Measurements from ENCODE around the gene CD1D.
"Not testable (repeated sequence)": the region's sequence is repeated elsewhere in the genome, so short reads cannot be mapped to it uniquely, and the experiment has no call there.

CD1D gene

GRCh38 chr1:158208586-158209116, 28.0 kb downstream of the CD1D start:
- TF ChIP-seq CTCF (IDR thresholded peaks at IDR 0.05; ENCODE audit: control extremely low read depth, extremely low read depth, low read depth, missing control alignments), result no peak
- CTCF ChIA-PET, result interaction anchor here (1.4 kb wide), 1 partner anchor 123 kb away, joined by 5 read pairs; the partner anchor contains the start of gene CD1B
- no peak for DNase-seq (ENCODE audit: extremely low spot score)
- POLR2A ChIA-PET, result no interaction called here

- POLR2A ChIA-PET, result no interaction called here
- no peak for DNase-seq (ENCODE audit: extremely low spot score)
- no peak for TF ChIP-seq CTCF (IDR thresholded peaks at IDR 0.05; ENCODE audit: control extremely low read depth, extremely low read depth, low read depth, missing control alignments)
- CTCF ChIA-PET, result interaction anchor here (2.7 kb wide), 1 partner anchor 8 kb away, joined by 23 read pairs; no protein-coding TSS in a partner anchor
Observed at GRCh38 chr1:158212320-158212719, 31.6 kb downstream of the CD1D start.

GRCh38 chr1:158223445-158223844, 42.8 kb downstream of the CD1D start:
- POLR2A ChIA-PET, CTCF ChIA-PET: not testable (repeated sequence)

GRCh38 chr1:158227904-158228623, 47.4 kb downstream of the CD1D start:
- CTCF ChIA-PET, result interaction anchor here (1.3 to 2.3 kb wide), 2 partner anchors 24 to 843 kb away, joined by 3 to 10 read pairs; no protein-coding TSS in a partner anchor
- no peak for DNase-seq (ENCODE audit: extremely low spot score)
- TF ChIP-seq CTCF (IDR thresholded peaks at IDR 0.05; ENCODE audit: control extremely low read depth, extremely low read depth, low read depth, missing control alignments), result no peak
- POLR2A ChIA-PET, result no interaction called here

More at GRCh38 chr1:158223445-158223844, 42.8 kb downstream of the CD1D start:
- DNase-seq (ENCODE audit: extremely low spot score), result not testable (repeated sequence)

Measured in GM10248 (cell line).